Upper lobe of left lung (tissue), 6 donors: ENCODE data around the gene EPC1. TPM values are rescaled to one million over a fixed set of nuclear protein-coding genes. Genes with fewer than 3 reads are reported as not detected.

Source experiments
- ATAC-seq, 2 donors: fragments of 200-7000 bp; cut with Tn5 transposase; one replicate each; pipeline ENCODE4 v1.9.1; 2022; ENCODE audit warnings: mild to moderate bottlenecking in 2 of 2, moderate library complexity in 2 of 2; ENCODE audit not compliant: low FRiP score in 2 of 2
- DNase-seq, 2 donors: peaks; one replicate each; pipeline ENCODE4 v3.0.0-alpha.2; 2019 to 2020
- H3K27ac ChIP-seq, 4 donors: fragments of 200-600 bp; sonication (generic); one replicate each; pipeline ENCODE4 v1.5.1; 2016 to 2019
- H3K27me3 ChIP-seq, 4 donors: fragments of 200-600 bp; sonication (generic); one replicate each; pipeline ENCODE4 v1.5.1; 2017 to 2019
- H3K36me3 ChIP-seq, 4 donors: fragments of 200-600 bp; sonication (generic); one replicate each; pipeline ENCODE4 v1.5.1; 2016 to 2019
- H3K4me1 ChIP-seq, 4 donors: fragments of 200-600 bp; sonication (generic); one replicate each; pipeline ENCODE4 v1.5.1; 2018 to 2019
- H3K4me3 ChIP-seq, 4 donors: fragments of 200-600 bp; sonication (generic); one replicate each; pipeline ENCODE4 v1.5.1; 2017 to 2019; ENCODE audit warnings: mild to moderate bottlenecking in 2 of 4, moderate library complexity in 1 of 4
- H3K9me3 ChIP-seq, 4 donors: fragments of 200-600 bp; sonication (generic); one replicate each; pipeline ENCODE4 v1.5.1; 2018 to 2019
- EP300 ChIP-seq, 4 donors: sonication (generic); formaldehyde crosslinking; IDR thresholded peaks; one replicate each; pipeline ENCODE4 v1.5.1; 2017; ENCODE audit warnings: antibody characterized with exemption in 4 of 4, control low read depth in 2 of 4
- POLR2A ChIP-seq, 4 donors: fragments of 450-650 bp; IDR thresholded peaks; one replicate each; pipeline ENCODE4 v1.5.1; 2016 to 2017; ENCODE audit warnings: antibody characterized with exemption in 4 of 4, mild to moderate bottlenecking in 2 of 4
- POLR2AphosphoS5 ChIP-seq, 2 donors: sonication (generic); formaldehyde crosslinking; IDR thresholded peaks; one replicate each; pipeline ENCODE4 v1.5.1; 2017; ENCODE audit warnings: antibody characterized with exemption in 2 of 2
- WGBS, 2 donors: methylation state at CpG; one replicate each; pipeline ENCODE4 v1.1.5; 2017 to 2018; 5-methylcytosine and 5-hydroxymethylcytosine counted together
- total RNA-seq, 6 donors: library from RNA; depleted of rRNA in 4 of 6; stranded (reverse); fragments of >200 nt in 4 of 6; gene quantifications; one replicate each; pipeline versions ENCODE4 v1.1.0 to v1.2.1, GENCODE V29; 2016 to 2021
- TF ChIP-seq, protein P1 (sequence below), 6 experiments: fragments of 450-650 bp in 4 of 6; fragments of 200-600 bp in 2 of 6; sonication (generic) in 2 of 6; IDR thresholded peaks; one replicate each; pipeline ENCODE4 v1.5.1; 2016 to 2019; ENCODE audit warnings: antibody characterized with exemption in 6 of 6
- donor health status: DM: no; HTN: no; CAD: no; lungs with moderate emphysema.
- donor health status: DM: no; HTN: yes; CAD: no; lungs with severe emphysema.

Gene EPC1
- total RNA-seq, 6 donors from 2014 or later, result 26.2 to 82.8 (median 36.7) TPM

DNA sequence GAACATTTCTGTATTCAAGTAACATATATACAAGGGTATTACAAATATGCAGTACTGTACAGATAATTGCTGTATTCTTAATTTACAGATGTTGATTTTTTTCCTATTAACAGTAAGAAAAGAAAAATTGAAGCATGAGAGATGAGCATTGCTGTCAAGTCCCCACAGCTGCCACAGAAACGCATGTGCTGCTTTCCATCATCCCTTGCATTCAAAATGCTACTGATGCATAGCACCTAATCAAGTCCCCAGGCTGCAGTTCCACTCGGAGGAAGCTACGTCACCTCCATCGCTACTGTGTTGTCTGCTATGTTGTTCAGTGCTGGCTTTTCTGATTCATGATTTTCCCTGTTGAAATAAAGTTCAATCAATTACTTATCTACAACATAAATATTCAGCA lies 78.2 kb downstream of the EPC1 start:
- Histone ChIP-seq H3K4me3 (no peak overlapping the region), H3K27me3 (no peaks in the 10 kb centered on the region), H3K9me3 (no peaks in the 10 kb centered on the region), H3K36me3 (peaks cover 29 to 61% (median 37%) of the 10 kb centered on the region in 4 donors), H3K27ac (no peak overlapping the region), H3K4me1 (peaks cover 0 to 11% (median 0%) of the 10 kb centered on the region in 4 donors)
- 81 to 85% methylated on average over 4 of the region's 4 CpGs for WGBS, 2 donors
- no peak for TF ChIP-seq POLR2A (IDR thresholded peaks at IDR 0.05)
- TF ChIP-seq, protein P1, sequence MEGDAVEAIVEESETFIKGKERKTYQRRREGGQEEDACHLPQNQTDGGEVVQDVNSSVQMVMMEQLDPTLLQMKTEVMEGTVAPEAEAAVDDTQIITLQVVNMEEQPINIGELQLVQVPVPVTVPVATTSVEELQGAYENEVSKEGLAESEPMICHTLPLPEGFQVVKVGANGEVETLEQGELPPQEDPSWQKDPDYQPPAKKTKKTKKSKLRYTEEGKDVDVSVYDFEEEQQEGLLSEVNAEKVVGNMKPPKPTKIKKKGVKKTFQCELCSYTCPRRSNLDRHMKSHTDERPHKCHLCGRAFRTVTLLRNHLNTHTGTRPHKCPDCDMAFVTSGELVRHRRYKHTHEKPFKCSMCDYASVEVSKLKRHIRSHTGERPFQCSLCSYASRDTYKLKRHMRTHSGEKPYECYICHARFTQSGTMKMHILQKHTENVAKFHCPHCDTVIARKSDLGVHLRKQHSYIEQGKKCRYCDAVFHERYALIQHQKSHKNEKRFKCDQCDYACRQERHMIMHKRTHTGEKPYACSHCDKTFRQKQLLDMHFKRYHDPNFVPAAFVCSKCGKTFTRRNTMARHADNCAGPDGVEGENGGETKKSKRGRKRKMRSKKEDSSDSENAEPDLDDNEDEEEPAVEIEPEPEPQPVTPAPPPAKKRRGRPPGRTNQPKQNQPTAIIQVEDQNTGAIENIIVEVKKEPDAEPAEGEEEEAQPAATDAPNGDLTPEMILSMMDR (IDR thresholded peaks at IDR 0.05), result no peak
- TF ChIP-seq POLR2AphosphoS5 (IDR thresholded peaks at IDR 0.05), result no peak
- no peak for TF ChIP-seq EP300 (IDR thresholded peaks at IDR 0.05)
- no peak for DNase-seq
- no peak for ATAC-seq

DNA sequence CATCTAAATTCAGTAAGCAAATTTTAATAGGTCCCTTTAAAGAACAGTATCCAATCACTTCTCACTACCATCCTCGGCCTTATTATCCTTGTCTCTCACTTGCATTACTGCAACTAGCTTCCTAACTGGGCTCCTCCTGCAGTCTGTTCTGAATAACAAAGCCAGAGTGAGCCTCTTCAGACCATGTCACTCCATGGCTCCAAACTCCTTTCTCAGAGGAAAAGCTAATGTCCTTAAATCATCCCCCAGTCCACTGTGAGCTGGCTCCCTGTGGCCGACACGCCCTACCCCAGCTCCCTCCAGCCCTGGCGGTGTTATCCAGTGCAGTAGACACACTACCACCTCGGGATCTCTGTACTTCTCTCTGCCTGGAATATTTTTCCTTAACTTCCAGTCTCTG lies 80.0 kb downstream of the EPC1 start:
- no peak for ATAC-seq
- H3K36me3 ChIP-seq, result peaks cover 21 to 49% (median 27%) of the 10 kb centered on the region in 4 donors

DNA sequence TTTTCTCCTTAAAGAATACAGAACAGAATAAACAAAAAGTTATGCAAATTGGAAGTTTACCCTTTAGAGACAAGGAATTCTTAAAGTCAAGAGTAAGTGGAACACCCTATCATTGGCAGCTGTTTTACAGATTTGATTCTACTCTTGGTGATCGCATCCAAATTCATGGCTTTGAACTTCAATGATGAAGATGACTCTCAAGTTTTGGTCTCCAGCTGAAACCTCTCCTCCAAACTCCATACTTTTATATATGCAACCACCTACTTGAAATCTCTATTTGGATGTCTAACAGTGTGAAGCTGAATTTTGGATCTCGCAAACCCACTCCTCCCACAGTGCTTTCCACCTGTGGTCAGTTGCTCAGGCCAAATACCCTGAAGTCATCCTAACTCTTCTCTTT lies 80.4 kb downstream of the EPC1 start:
- no peak for ATAC-seq
- H3K4me3 ChIP-seq, result no peak overlapping the region
- TF ChIP-seq POLR2AphosphoS5 (IDR thresholded peaks at IDR 0.05), result no peak
- TF ChIP-seq, protein P1 (IDR thresholded peaks at IDR 0.05), result no peak
- no peak for TF ChIP-seq EP300 (IDR thresholded peaks at IDR 0.05)
- no peak for TF ChIP-seq POLR2A (IDR thresholded peaks at IDR 0.05)
- no peak overlapping the region for H3K27ac ChIP-seq
- H3K9me3 ChIP-seq, result no peaks in the 10 kb centered on the region
- H3K36me3 ChIP-seq, result peaks cover 19 to 45% (median 24%) of the 10 kb centered on the region in 4 donors
- H3K4me1 ChIP-seq, result no peaks in the 10 kb centered on the region
- no peak for DNase-seq
- H3K27me3 ChIP-seq, result no peaks in the 10 kb centered on the region
- WGBS, 2 donors, result 96 to 98% methylated on average over 2 of the region's 2 CpGs

More for the DNA sequence above, 80.0 kb downstream of the EPC1 start:
- no peak for TF ChIP-seq EP300 (IDR thresholded peaks at IDR 0.05)
- Histone ChIP-seq H3K9me3 (no peaks in the 10 kb centered on the region), H3K4me1 (no peaks in the 10 kb centered on the region), H3K27ac (no peak overlapping the region), H3K27me3 (no peaks in the 10 kb centered on the region), H3K4me3 (no peak overlapping the region)
- WGBS, 2 donors, result 90 to 92% methylated on average over 5 of the region's 5 CpGs
- peak in 1 of 2 donors; percentile 13 for DNase-seq

DNA sequence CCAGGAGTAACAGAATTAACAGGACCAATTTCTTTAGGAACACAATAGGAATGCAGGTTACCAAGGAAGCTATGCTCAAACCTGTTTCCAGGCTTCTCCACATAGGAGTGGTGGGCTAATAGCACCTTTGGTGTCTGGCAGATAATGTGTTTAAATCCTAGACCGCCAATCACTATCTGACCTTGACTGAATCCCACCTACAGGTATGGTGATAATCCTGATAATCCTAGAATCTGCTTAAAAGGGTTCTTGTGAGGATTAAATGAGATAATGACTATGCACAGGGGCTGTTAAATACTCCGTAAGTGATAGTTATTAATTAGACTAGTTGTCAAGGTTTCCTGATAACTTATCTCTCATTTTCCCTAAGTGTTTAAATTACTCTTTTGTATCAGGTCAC lies 81.2 kb downstream of the EPC1 start:
- ATAC-seq, result no peak
- H3K27me3 ChIP-seq, result no peaks in the 10 kb centered on the region
- TF ChIP-seq, protein P1 (IDR thresholded peaks at IDR 0.05), result no peak
- TF ChIP-seq EP300 (IDR thresholded peaks at IDR 0.05), result no peak
- no peak for TF ChIP-seq POLR2A (IDR thresholded peaks at IDR 0.05)
- no peak for TF ChIP-seq POLR2AphosphoS5 (IDR thresholded peaks at IDR 0.05)
- H3K36me3 ChIP-seq, result peaks cover 11 to 37% (median 16%) of the 10 kb centered on the region in 4 donors
- no peaks in the 10 kb centered on the region for H3K9me3 ChIP-seq
- no peak overlapping the region for H3K4me3 ChIP-seq
- no peak overlapping the region for H3K27ac ChIP-seq
- no peak for DNase-seq
- 81 to 87% methylated on average over 2 of the region's 2 CpGs for WGBS, 2 donors
- no peaks in the 10 kb centered on the region for H3K4me1 ChIP-seq

DNA sequence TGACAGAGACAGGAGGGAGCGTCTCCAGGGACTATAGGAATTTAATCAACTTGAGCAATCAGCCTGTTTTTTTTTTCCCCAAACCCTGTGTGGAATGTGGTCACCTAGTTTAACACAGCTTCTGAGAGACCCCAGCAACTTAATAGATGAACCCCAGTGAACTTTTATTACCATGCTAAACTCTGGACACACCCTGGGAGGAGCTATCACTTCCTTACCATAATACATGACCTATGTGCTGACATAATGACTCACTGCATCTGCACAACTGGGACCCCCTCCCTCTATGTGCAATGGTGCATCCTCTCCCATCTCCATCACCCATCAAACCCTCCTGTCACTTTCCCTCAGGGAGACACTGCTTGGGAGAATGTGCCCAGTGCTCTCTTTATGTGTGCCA lies 83.7 kb downstream of the EPC1 start:
- H3K4me3 ChIP-seq, result no peak overlapping the region
- DNase-seq, result no peak
- peaks cover 0 to 13% (median 4%) of the 10 kb centered on the region in 4 donors for H3K36me3 ChIP-seq
- no peaks in the 10 kb centered on the region for H3K4me1 ChIP-seq
- no peaks in the 10 kb centered on the region for H3K27me3 ChIP-seq
- TF ChIP-seq POLR2A (IDR thresholded peaks at IDR 0.05) (no peak), EP300 (IDR thresholded peaks at IDR 0.05) (no peak), POLR2AphosphoS5 (IDR thresholded peaks at IDR 0.05) (no peak)
- TF ChIP-seq, protein P1 (IDR thresholded peaks at IDR 0.05), result no peak
- no peak for ATAC-seq
- WGBS, 2 donors, result 78 to 79% methylated on average over 1 of the region's 1 CpG
- H3K27ac ChIP-seq, result no peak overlapping the region
- no peaks in the 10 kb centered on the region for H3K9me3 ChIP-seq
